Astrocyte (in vitro differentiated cells and primary cell): ENCODE measurements around the gene PELI2.

ENCODE experiments used
- EZH2 ChIP-seq: IDR thresholded peaks from 2 replicates; pipeline ENCODE4 v1.6.1; 2012; ENCODE audit warnings: mild to moderate bottlenecking, low read length, inconsistent platforms; ENCODE audit not compliant: insufficient read depth
- TF ChIP-seq, protein P1 (sequence below): IDR thresholded peaks from 2 replicates; pipeline ENCODE4 v1.5.1; 2011; ENCODE audit warnings: low read depth, mild to moderate bottlenecking, inconsistent platforms, low read length, moderate library complexity; ENCODE audit not compliant: insufficient read depth

DNA sequence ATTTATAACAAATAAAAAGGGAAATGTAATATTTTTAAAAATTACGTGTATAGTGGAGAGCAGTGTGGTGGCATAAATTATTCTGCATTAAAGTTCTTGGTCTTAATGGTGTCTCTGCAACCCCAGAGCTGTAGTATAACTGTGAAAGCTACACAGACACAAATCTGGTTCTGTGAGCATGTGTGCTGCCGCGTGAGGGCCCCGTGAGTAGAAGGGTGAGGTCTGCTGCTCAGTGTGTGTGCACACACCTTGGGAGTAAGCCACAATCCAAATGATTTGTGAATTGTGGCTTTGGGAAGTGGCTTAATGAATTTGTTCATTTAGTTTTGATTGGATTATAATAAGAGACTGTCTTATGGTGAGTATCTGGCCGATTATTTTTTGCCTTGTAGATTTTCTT, 16.8 kb downstream of the PELI2 start:
- TF ChIP-seq, protein P1, sequence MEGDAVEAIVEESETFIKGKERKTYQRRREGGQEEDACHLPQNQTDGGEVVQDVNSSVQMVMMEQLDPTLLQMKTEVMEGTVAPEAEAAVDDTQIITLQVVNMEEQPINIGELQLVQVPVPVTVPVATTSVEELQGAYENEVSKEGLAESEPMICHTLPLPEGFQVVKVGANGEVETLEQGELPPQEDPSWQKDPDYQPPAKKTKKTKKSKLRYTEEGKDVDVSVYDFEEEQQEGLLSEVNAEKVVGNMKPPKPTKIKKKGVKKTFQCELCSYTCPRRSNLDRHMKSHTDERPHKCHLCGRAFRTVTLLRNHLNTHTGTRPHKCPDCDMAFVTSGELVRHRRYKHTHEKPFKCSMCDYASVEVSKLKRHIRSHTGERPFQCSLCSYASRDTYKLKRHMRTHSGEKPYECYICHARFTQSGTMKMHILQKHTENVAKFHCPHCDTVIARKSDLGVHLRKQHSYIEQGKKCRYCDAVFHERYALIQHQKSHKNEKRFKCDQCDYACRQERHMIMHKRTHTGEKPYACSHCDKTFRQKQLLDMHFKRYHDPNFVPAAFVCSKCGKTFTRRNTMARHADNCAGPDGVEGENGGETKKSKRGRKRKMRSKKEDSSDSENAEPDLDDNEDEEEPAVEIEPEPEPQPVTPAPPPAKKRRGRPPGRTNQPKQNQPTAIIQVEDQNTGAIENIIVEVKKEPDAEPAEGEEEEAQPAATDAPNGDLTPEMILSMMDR: no peak
- no peak for TF ChIP-seq EZH2
